ENCODE results near the gene CD19.
"Not testable (repeated sequence)": the region's sequence is repeated elsewhere in the genome, so short reads cannot be mapped to it uniquely, and the experiment has no call there.

CD19 gene

DNA sequence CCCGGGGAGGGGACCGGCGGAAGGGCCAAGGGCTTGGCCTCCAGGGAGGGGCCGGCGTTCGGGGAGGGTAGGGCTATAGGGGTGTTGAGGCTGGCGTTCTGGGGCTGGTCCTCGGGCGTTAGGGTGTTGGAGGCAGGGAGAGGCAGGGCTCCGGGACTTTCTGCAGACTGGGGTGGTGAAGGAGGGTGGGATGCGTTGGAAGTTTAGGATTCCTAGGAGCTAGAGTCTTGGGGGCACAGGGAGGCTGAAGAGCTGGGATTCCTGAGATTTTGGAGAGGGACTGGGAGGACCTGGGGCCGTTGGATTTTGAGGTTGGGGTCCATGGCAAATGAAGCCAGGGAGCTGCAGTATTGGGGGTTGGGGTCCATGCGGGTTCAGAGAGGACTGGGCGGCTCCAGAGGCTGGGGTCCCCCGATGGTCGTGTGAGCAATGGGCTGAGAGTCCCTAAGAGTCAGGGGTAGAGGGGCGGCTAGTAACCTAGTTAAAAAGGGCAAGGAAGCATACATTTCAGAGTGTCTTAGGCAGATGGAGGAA lies 19.7 kb downstream of the CD19 start:
- peaks cover 33% of the 10 kb centered on the region for H3K4me1 Mint-ChIP-seq
- peak overlapping the region; percentile 70 for H3K27ac Mint-ChIP-seq (ENCODE audit: low read depth)
- H3K27me3 Mint-ChIP-seq, result no peaks in the 10 kb centered on the region
- no peak for ATAC-seq (replicated peaks; ENCODE audit: extremely low read depth, poor library complexity, severe bottlenecking)
- H3K36me3 Mint-ChIP-seq (ENCODE audit: insufficient read depth), result peaks cover 22% of the 10 kb centered on the region
- peak overlapping the region; percentile 92 for H3K4me3 Mint-ChIP-seq
- no peaks in the 10 kb centered on the region for H3K9me3 Mint-ChIP-seq
- DNase-seq (ENCODE audit: low spot score in 2 of 2), result no peak

DNA sequence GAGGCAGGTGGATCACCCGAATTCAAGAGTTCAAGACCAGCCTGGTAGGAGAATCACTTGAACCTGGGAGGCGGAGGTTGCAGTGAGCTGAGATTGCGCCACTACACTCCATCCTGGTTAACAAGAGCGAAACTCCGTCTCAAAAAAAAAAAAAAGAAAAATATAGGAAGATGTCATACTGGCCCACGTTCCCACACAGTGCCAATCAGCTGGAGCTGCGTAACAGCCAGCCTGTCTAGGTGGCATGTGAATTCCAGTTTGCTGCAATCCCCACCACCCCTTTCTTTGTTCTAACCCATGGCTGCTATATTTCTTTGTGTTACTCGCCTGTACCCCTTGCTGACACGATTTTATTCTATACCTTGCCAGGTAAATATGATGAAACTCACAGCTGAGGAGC lies 26.4 kb downstream of the CD19 start:
- Mint-ChIP-seq H3K36me3 (ENCODE audit: insufficient read depth) (peaks cover 51% of the 10 kb centered on the region), H3K27ac (ENCODE audit: low read depth) (no peak overlapping the region), H3K9me3 (no peaks in the 10 kb centered on the region), H3K4me1 (peaks cover 15% of the 10 kb centered on the region), H3K4me3 (no peak overlapping the region), H3K27me3 (no peaks in the 10 kb centered on the region)
- ATAC-seq (replicated peaks; ENCODE audit: extremely low read depth, poor library complexity, severe bottlenecking), result no peak
- no peak for DNase-seq (ENCODE audit: low spot score in 2 of 2)

DNA sequence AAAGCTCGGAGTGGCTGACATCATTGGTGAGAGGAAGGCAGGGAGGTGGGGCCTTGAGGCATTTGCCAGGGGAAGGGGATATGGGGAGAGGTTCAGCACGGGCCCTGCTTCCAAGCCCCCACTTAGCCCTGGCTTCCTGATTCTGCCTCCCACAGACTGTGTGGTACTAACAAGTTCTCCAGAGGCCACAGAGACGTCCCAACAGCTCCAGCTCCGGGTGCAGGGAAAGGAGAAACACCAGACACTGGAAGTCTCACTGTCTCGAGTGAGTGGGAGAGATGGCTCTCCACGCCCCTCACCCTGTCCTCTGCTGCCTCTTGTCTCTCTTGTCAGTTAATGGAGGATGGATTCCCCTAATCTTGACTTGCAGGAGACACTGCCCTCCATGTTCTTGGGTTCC lies 27.1 kb downstream of the CD19 start:
- DNase-seq (ENCODE audit: low spot score in 2 of 2), result no peak
- Mint-ChIP-seq H3K36me3 (ENCODE audit: insufficient read depth) (peaks cover 51% of the 10 kb centered on the region), H3K27ac (ENCODE audit: low read depth) (peak overlapping the region; percentile 17), H3K4me1 (peaks cover 12% of the 10 kb centered on the region), H3K27me3 (no peaks in the 10 kb centered on the region), H3K9me3 (no peaks in the 10 kb centered on the region), H3K4me3 (no peak overlapping the region)
- no peak for ATAC-seq (replicated peaks; ENCODE audit: extremely low read depth, poor library complexity, severe bottlenecking)

DNA sequence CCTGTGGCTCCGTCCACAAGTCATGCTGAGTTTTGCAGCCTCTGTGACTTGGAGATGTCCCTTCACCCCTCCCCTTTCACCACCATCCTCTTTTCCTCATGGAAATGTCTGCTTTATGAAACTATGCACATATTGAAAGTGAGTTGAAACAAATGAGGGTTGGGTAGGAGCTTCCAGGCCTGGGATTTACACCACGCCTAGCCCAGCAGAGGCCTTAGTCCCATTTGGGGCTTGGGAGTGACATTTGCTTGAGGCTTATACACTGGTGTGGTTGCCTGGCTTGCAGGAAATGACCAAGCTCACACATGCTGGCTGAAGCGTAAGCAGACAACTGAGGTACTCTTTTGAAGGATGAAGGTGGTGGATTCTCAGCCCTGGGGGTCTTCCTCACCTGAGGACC lies 32.3 kb downstream of the CD19 start:
- Mint-ChIP-seq H3K36me3 (ENCODE audit: insufficient read depth) (peaks cover 29% of the 10 kb centered on the region), H3K9me3 (no peaks in the 10 kb centered on the region), H3K27ac (ENCODE audit: low read depth) (no peak overlapping the region), H3K4me1 (no peaks in the 10 kb centered on the region), H3K27me3 (no peaks in the 10 kb centered on the region), H3K4me3 (no peak overlapping the region)
- DNase-seq (ENCODE audit: low spot score in 2 of 2) (no peak), ATAC-seq (replicated peaks; ENCODE audit: extremely low read depth, poor library complexity, severe bottlenecking) (no peak)

DNA sequence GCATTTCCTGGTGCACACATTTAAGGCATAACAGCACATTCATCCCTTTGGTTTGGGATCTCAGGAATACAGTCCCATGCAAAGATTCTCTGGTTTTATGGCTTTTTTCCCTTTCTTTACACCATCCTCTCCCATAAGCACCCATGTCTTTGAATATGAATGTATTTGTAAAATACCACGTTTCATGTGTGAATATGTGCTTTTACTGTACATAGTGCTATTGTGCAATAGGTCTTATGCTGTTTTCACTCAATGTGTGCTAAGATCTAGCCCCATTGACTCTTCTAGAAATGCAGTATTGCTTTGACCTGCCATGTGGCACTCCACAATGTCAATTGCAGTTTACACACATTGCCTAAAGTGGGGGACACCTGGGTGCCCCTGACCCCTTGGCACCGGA lies 32.7 kb downstream of the CD19 start:
- no peak overlapping the region for H3K4me3 Mint-ChIP-seq
- H3K27me3 Mint-ChIP-seq, result no peaks in the 10 kb centered on the region
- ATAC-seq (replicated peaks; ENCODE audit: extremely low read depth, poor library complexity, severe bottlenecking) (no peak), DNase-seq (ENCODE audit: low spot score in 2 of 2) (no peak)
- no peak overlapping the region for H3K27ac Mint-ChIP-seq (ENCODE audit: low read depth)
- no peaks in the 10 kb centered on the region for H3K9me3 Mint-ChIP-seq
- H3K36me3 Mint-ChIP-seq (ENCODE audit: insufficient read depth), result peaks cover 26% of the 10 kb centered on the region
- no peaks in the 10 kb centered on the region for H3K4me1 Mint-ChIP-seq

DNA sequence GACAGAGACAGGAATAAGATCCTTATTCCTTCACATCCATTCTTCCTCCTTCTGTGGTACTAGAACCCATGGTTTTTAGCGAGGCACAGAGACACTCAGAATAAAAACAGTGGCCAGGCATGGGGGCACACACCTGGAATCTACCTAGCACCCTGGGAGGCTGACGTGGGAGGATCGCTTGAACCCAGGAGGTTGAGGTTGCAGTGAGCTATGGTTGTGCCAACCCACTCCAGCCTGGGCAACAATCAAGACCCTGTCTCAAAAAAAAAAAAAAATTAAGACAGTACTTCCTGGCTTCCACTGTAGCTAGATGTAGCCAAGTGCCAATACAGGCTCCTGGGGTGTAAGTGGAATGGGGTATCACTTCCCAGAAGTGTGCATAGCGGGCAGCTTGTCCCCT lies 35.4 kb downstream of the CD19 start:
- Mint-ChIP-seq H3K4me3 (no peak overlapping the region), H3K27ac (ENCODE audit: low read depth) (no peak overlapping the region), H3K4me1 (no peaks in the 10 kb centered on the region), H3K27me3 (no peaks in the 10 kb centered on the region), H3K9me3 (no peaks in the 10 kb centered on the region), H3K36me3 (ENCODE audit: insufficient read depth) (peaks cover 12% of the 10 kb centered on the region)
- ATAC-seq (replicated peaks; ENCODE audit: extremely low read depth, poor library complexity, severe bottlenecking) (no peak), DNase-seq (ENCODE audit: low spot score in 2 of 2) (no peak)

DNA sequence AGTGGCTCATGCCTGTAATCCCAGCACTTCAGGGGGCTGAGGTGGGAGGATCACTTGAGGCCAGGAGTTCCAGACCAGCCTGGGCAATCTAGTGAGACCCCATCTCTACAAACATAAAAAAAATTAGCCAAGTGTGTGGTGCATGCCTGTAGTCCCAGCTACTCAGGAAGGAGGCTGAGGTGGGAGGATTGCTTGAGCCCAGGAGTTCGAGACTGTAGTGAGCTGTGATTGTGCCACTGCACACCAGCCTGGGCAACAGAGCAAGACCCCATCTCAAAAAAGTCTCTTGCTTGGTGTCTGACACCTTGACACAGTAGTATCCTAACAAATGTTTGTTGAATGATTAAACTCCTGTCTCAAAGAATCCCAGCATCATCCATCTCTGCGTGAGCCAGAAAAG lies 37.9 kb downstream of the CD19 start:
- not testable (repeated sequence) for H3K36me3 Mint-ChIP-seq (ENCODE audit: insufficient read depth); DNase-seq (ENCODE audit: low spot score in 2 of 2); H3K27ac Mint-ChIP-seq (ENCODE audit: low read depth); H3K4me3 Mint-ChIP-seq; H3K27me3 Mint-ChIP-seq; ATAC-seq (replicated peaks; ENCODE audit: extremely low read depth, poor library complexity, severe bottlenecking); H3K4me1 Mint-ChIP-seq; H3K9me3 Mint-ChIP-seq

DNA sequence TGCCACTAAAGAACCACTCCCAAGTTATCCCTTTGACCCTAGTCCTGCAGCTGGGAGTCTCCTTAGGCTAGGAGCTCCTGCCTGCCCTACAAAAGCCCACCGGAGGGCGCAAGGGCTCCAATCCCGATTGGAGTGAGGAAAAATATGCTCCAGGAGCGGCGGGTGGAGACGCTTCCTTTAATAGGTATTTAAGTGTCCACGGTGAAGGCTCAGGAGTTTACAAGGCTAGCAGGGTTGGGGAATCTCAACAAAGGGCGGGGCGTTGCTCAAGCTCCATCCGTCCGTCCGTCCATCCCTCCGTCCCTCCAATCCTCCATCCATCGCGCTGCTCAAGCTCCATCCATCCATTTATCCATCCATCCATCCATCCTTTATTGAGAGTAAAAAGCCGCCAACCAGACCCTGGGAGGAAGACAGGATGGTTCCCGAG lies 42.3 kb downstream of the CD19 start:
- DNase-seq (ENCODE audit: low spot score in 2 of 2), result no peak
- no peaks in the 10 kb centered on the region for H3K27me3 Mint-ChIP-seq
- peak overlapping the region; percentile 97 for H3K27ac Mint-ChIP-seq (ENCODE audit: low read depth)
- H3K9me3 Mint-ChIP-seq, result no peaks in the 10 kb centered on the region
- H3K4me1 Mint-ChIP-seq, result peaks cover 39% of the 10 kb centered on the region
- ATAC-seq (replicated peaks; ENCODE audit: extremely low read depth, poor library complexity, severe bottlenecking), result peak; percentile 10
- H3K4me3 Mint-ChIP-seq, result peak overlapping the region; percentile 92
- peaks cover 18% of the 10 kb centered on the region for H3K36me3 Mint-ChIP-seq (ENCODE audit: insufficient read depth)

DNA sequence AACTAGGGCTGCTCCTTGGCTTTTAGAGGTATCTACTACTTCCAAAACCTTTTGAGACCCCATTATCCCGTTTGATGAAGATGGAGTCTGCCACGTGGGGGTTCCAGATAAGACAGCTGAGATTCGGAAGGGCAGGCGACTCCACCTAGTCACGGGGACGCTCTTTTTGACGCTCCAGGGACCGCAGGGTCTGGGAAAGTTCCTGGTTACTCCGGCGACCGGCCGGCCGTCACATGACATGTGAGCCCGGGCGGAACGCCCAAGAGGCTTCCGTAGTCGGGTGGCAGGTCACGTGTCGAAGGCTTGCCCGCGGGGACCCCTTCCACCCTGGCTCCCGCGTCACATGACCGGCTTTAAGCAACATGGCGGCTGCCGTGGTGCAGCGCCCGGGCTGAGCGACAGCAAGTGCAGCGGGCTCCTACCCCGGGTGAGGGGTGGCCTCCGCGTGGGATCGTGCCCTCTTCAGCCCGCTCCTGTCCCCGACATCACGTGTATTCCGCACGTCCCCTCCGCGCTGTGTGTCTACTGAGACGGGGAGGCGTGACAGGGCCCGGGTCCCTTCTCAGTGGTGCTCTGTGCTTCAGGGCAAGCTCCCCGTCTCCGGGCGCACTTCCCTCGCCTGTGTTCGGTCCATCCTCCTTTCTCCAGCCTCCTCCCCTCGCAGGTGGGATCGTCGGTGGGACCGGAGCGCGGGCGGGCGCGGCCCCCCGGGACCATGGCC lies 42.8 kb downstream of the CD19 start, which contains the start of gene SPNS1:
Gene SPNS1 (plus strand): TSS at position 342 of the 721 bp plus-strand sequence. CDS start 374 bp downstream, at position 716.
- peaks cover 39% of the 10 kb centered on the region for H3K4me1 Mint-ChIP-seq
- ATAC-seq (replicated peaks; ENCODE audit: extremely low read depth, poor library complexity, severe bottlenecking), result peak; percentile 91
- peak within 1 kb of the TSS; percentile 97 for H3K27ac Mint-ChIP-seq (ENCODE audit: low read depth)
- no peaks in the 10 kb centered on the region for H3K9me3 Mint-ChIP-seq
- DNase-seq (ENCODE audit: low spot score in 2 of 2), result peak; percentile 80
- peaks cover 19% of the 10 kb centered on the region for H3K36me3 Mint-ChIP-seq (ENCODE audit: insufficient read depth)
- H3K4me3 Mint-ChIP-seq, result peak within 1 kb of the TSS; percentile 92
- H3K27me3 Mint-ChIP-seq, result no peaks in the 10 kb centered on the region

DNA sequence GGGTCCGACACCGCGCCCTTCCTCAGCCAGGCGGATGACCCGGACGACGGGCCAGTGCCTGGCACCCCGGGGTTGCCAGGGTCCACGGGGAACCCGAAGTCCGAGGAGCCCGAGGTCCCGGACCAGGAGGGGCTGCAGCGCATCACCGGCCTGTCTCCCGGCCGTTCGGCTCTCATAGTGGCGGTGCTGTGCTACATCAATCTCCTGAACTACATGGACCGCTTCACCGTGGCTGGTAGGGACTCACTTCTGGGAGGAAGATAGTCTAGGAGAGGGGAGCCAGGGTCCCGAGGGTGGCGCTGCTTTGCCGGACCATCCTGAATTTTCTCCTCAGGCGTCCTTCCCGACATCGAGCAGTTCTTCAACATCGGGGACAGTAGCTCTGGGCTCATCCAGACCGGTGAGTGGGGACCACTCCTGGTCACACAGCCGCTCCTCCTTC lies 43.4 kb downstream of the CD19 start:
- Mint-ChIP-seq H3K4me1 (peaks cover 39% of the 10 kb centered on the region), H3K36me3 (ENCODE audit: insufficient read depth) (peaks cover 22% of the 10 kb centered on the region), H3K9me3 (no peaks in the 10 kb centered on the region), H3K27me3 (no peaks in the 10 kb centered on the region), H3K4me3 (peak overlapping the region; percentile 92), H3K27ac (ENCODE audit: low read depth) (peak overlapping the region; percentile 97)
- ATAC-seq (replicated peaks; ENCODE audit: extremely low read depth, poor library complexity, severe bottlenecking) (no peak), DNase-seq (ENCODE audit: low spot score in 2 of 2) (no peak)

DNA sequence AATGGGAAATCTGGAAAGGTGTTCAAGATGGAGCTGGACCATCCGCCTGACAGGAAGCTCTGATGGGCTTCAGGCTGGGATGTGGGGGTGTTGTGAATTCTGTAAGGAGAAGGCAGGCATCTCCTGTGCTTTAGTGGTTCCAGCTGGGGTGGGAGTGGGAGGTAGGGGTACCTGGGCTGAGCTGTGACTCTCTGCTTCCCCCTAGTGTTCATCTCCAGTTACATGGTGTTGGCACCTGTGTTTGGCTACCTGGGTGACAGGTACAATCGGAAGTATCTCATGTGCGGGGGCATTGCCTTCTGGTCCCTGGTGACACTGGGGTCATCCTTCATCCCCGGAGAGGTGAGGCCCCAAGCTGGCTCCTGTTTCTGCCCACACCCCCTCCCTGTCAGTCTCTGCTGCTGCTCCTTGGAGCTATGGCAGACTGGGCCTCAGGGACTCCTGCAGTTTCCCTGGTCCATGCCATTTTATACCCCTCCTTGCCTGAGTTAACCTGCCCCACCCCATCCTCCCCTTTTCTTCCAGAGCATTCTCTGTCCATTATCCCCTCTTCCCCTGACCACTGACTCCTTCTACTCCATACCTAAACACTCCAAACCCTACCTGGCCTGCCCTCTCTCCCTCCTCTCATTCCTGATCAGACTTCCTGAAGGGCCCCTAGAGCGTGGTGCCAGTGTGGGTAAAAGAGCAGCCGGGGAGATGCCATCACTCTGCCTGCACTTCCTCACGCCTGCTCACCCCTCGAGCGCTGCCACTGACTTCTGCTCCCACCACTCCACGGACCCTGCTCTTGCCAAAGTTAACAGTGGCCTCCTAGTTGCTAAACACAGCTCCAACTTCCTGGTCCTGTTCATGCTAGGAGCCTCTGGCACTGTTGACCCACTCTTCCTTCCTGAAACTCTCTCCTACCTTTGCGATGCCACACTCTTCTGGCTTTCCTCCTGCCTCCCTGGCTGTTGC lies 46.2 kb downstream of the CD19 start:
- Mint-ChIP-seq H3K4me1 (peaks cover 40% of the 10 kb centered on the region), H3K36me3 (ENCODE audit: insufficient read depth) (peaks cover 27% of the 10 kb centered on the region), H3K4me3 (no peak overlapping the region), H3K9me3 (no peaks in the 10 kb centered on the region), H3K27ac (ENCODE audit: low read depth) (no peak overlapping the region), H3K27me3 (no peaks in the 10 kb centered on the region)
- ATAC-seq (replicated peaks; ENCODE audit: extremely low read depth, poor library complexity, severe bottlenecking) (no peak), DNase-seq (ENCODE audit: low spot score in 2 of 2) (no peak)

DNA sequence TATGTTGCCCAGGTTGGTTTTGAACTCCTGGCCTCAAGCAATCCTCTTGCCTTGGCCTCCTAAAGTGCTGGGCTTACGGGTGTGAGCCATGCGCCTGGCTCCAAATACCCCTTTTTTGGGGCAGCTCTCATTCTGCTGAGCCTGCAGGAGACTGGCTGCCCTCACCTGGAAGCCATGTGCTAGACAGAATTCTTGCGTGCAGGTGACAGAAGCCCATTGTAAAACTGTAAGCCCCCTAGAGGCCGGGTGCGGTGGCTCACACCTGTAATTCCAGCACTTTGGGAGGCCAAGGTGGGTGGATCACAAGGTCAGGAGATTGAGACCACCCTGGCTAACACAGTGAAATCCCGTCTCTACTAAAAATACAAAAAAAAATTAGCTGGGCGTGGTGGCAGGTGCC lies 48.6 kb downstream of the CD19 start:
- Mint-ChIP-seq H3K4me1 (peaks cover 48% of the 10 kb centered on the region), H3K36me3 (ENCODE audit: insufficient read depth) (peaks cover 22% of the 10 kb centered on the region)
- H3K9me3 Mint-ChIP-seq; H3K27ac Mint-ChIP-seq (ENCODE audit: low read depth); DNase-seq (ENCODE audit: low spot score in 2 of 2); ATAC-seq (replicated peaks; ENCODE audit: extremely low read depth, poor library complexity, severe bottlenecking); H3K27me3 Mint-ChIP-seq; H3K4me3 Mint-ChIP-seq: not testable (repeated sequence)
